Measurements from ENCODE around the gene SLIT3.

SLIT3 gene

GRCh38 chr5:168790002-168790635, 510.8 kb downstream of the SLIT3 start:
- Mint-ChIP-seq H3K27ac (no peak overlapping the region), H3K27me3 (ENCODE audit: low read depth) (peaks cover 16% of the 10 kb centered on the region)
- TF ChIP-seq CTCF (IDR thresholded peaks at IDR 0.05; ENCODE audit: unreplicated experiment in 3 of 3) = no peak

GRCh38 chr5:168788786-168789185, 512.2 kb downstream of the SLIT3 start:
- Mint-ChIP-seq H3K36me3 (ENCODE audit: low read depth) (peaks cover 48% of the 10 kb centered on the region), H3K9me3 (no peaks in the 10 kb centered on the region), H3K27me3 (ENCODE audit: low read depth) (peaks cover 20% of the 10 kb centered on the region), H3K4me1 (peaks cover 15% of the 10 kb centered on the region), H3K27ac (no peak overlapping the region), H3K4me3 (no peak overlapping the region)
- TF ChIP-seq CTCF (IDR thresholded peaks at IDR 0.05; ENCODE audit: unreplicated experiment in 3 of 3) = no peak

More at GRCh38 chr5:168790002-168790635, 510.8 kb downstream of the SLIT3 start:
- H3K36me3 Mint-ChIP-seq (ENCODE audit: low read depth) = peaks cover 41% of the 10 kb centered on the region
- H3K4me1 Mint-ChIP-seq = peaks cover 27% of the 10 kb centered on the region
- no peak overlapping the region for H3K4me3 Mint-ChIP-seq
- no peaks in the 10 kb centered on the region for H3K9me3 Mint-ChIP-seq

GRCh38 chr5:168788107-168788506, 512.8 kb downstream of the SLIT3 start:
- no peak for TF ChIP-seq CTCF (IDR thresholded peaks at IDR 0.05; ENCODE audit: unreplicated experiment in 3 of 3)
- Mint-ChIP-seq H3K27ac (peak overlapping the region in 1 of 3 experiments; percentile 27), H3K27me3 (ENCODE audit: low read depth) (peaks cover 23% of the 10 kb centered on the region), H3K4me1 (peaks cover 8% of the 10 kb centered on the region), H3K9me3 (no peaks in the 10 kb centered on the region), H3K4me3 (no peak overlapping the region), H3K36me3 (ENCODE audit: low read depth) (peaks cover 46% of the 10 kb centered on the region)

- Mint-ChIP-seq H3K9me3 (peaks cover 2% of the 10 kb centered on the region), H3K36me3 (ENCODE audit: low read depth) (peaks cover 63% of the 10 kb centered on the region), H3K4me3 (no peak overlapping the region), H3K27ac (no peak overlapping the region), H3K27me3 (ENCODE audit: low read depth) (peaks cover 28% of the 10 kb centered on the region), H3K4me1 (peaks cover 22% of the 10 kb centered on the region)
- no peak for TF ChIP-seq CTCF (IDR thresholded peaks at IDR 0.05; ENCODE audit: unreplicated experiment in 3 of 3)
These were observed 514.8 kb downstream of the SLIT3 start for GRCh38 chr5:168786147-168786546.

- Mint-ChIP-seq H3K27me3 (ENCODE audit: low read depth) (peaks cover 28% of the 10 kb centered on the region), H3K27ac (no peak overlapping the region), H3K36me3 (ENCODE audit: low read depth) (peaks cover 71% of the 10 kb centered on the region), H3K4me3 (no peak overlapping the region), H3K4me1 (peaks cover 22% of the 10 kb centered on the region), H3K9me3 (peaks cover 2% of the 10 kb centered on the region)
- no peak for TF ChIP-seq CTCF (IDR thresholded peaks at IDR 0.05; ENCODE audit: unreplicated experiment in 3 of 3)
These were observed 516.5 kb downstream of the SLIT3 start for GRCh38 chr5:168784454-168784853.

GRCh38 chr5:168781941-168782571, 518.9 kb downstream of the SLIT3 start:
- Mint-ChIP-seq H3K27me3 (ENCODE audit: low read depth) (peaks cover 23% of the 10 kb centered on the region), H3K36me3 (ENCODE audit: low read depth) (peaks cover 70% of the 10 kb centered on the region), H3K4me1 (peaks cover 22% of the 10 kb centered on the region), H3K27ac (peak overlapping the region in 1 of 3 experiments; percentile 59), H3K4me3 (no peak overlapping the region), H3K9me3 (peaks cover 2% of the 10 kb centered on the region)
- TF ChIP-seq CTCF (IDR thresholded peaks at IDR 0.05; ENCODE audit: unreplicated experiment in 3 of 3) = no peak

Data from nephron (organoid).